Cardiac muscle cell (in vitro differentiated cells and primary cell): ENCODE results near the gene DOCK3. TPM values are rescaled to one million over a fixed set of nuclear protein-coding genes. Genes with fewer than 3 reads are reported as not detected.

Experiments used
- DNase-seq, 2 donors: peaks; one replicate each; pipeline versions ENCODE4 v3.0.0 to v3.0.0-alpha.2; 2010 to 2017; ENCODE audit warnings: low read depth in 1 of 2, low spot score in 1 of 2
- H3K27ac ChIP-seq: fragments of 200-600 bp; sonication (generic); 2 replicates; pipeline ENCODE4 v1.5.1; 2016
- H3K27me3 ChIP-seq: fragments of 200-600 bp; sonication (generic); 2 replicates; pipeline ENCODE4 v1.6.0; 2016; ENCODE audit warnings: control low read depth
- H3K36me3 ChIP-seq: fragments of 200-600 bp; sonication (generic); 2 replicates; pipeline ENCODE4 v1.5.1; 2016; ENCODE audit warnings: control low read depth
- H3K4me1 ChIP-seq: fragments of 200-600 bp; sonication (generic); 2 replicates; pipeline ENCODE4 v1.8.1; 2017; ENCODE audit warnings: low read depth, mild to moderate bottlenecking, mixed run types
- H3K4me3 ChIP-seq: fragments of 200-600 bp; sonication (generic); 2 replicates; pipeline ENCODE4 v1.5.1; 2016; ENCODE audit warnings: mild to moderate bottlenecking
- H3K9me3 ChIP-seq: fragments of 200-600 bp; sonication (generic); 2 replicates; pipeline ENCODE4 v1.5.1; 2017; ENCODE audit warnings: low read depth, mild to moderate bottlenecking, control low read depth
- CTCF ChIP-seq: IDR thresholded peaks from 2 replicates; pipeline ENCODE4 v1.5.1; 2012; ENCODE audit warnings: low read depth, mild to moderate bottlenecking, low read length
- polyA plus RNA-seq: library from polyadenylated mRNA; unstranded; fragments of >200 nt; fragmentation: Nextera tagmentation; extraction: Ambion mirVana; gene quantifications from 2 replicates; pipeline ENCODE4 v1.2.1, GENCODE V29; 2016
- total RNA-seq: library from RNA; depleted of rRNA; stranded (reverse); fragments of >200 nt; gene quantifications from 2 replicates; pipeline ENCODE4 v1.2.3, GENCODE V29; 2016

Gene DOCK3
- total and polyA plus RNA-seq, 2 experiments from 2014 or later, result 0.56 to 1.3 TPM

- no peaks in the 10 kb centered on the region for H3K9me3 ChIP-seq
- DNase-seq, result no peak
- H3K36me3 ChIP-seq, result no peaks in the 10 kb centered on the region
- no peak overlapping the region for H3K4me3 ChIP-seq
- H3K4me1 ChIP-seq, result no peaks in the 10 kb centered on the region
- H3K27ac ChIP-seq, result no peak overlapping the region
- no peak for TF ChIP-seq CTCF
- H3K27me3 ChIP-seq, result no peaks in the 10 kb centered on the region
These were observed 14.8 kb downstream of the DOCK3 start for GRCh38 chr3:50689558-50689957.

- H3K9me3 ChIP-seq, result no peaks in the 10 kb centered on the region
- no peaks in the 10 kb centered on the region for H3K36me3 ChIP-seq
- DNase-seq, result no peak
- H3K27ac ChIP-seq, result no peak overlapping the region
- no peak overlapping the region for H3K4me3 ChIP-seq
- no peak for TF ChIP-seq CTCF
- no peaks in the 10 kb centered on the region for H3K27me3 ChIP-seq
- H3K4me1 ChIP-seq, result no peaks in the 10 kb centered on the region
These were observed 20.3 kb downstream of the DOCK3 start for GRCh38 chr3:50695031-50695430.

GRCh38 chr3:50696276-50696675, 21.5 kb downstream of the DOCK3 start:
- Histone ChIP-seq H3K4me3 (no peak overlapping the region), H3K9me3 (no peaks in the 10 kb centered on the region), H3K27me3 (no peaks in the 10 kb centered on the region), H3K36me3 (no peaks in the 10 kb centered on the region), H3K27ac (no peak overlapping the region), H3K4me1 (no peaks in the 10 kb centered on the region)
- no peak for DNase-seq
- no peak for TF ChIP-seq CTCF

GRCh38 chr3:50698269-50698668, 23.5 kb downstream of the DOCK3 start:
- no peak for DNase-seq
- Histone ChIP-seq H3K4me3 (no peak overlapping the region), H3K36me3 (no peaks in the 10 kb centered on the region), H3K4me1 (no peaks in the 10 kb centered on the region), H3K27me3 (no peaks in the 10 kb centered on the region), H3K9me3 (no peaks in the 10 kb centered on the region), H3K27ac (no peak overlapping the region)
- TF ChIP-seq CTCF, result no peak

GRCh38 chr3:50708620-50709019, 33.9 kb downstream of the DOCK3 start:
- Histone ChIP-seq H3K9me3 (no peaks in the 10 kb centered on the region), H3K4me3 (no peak overlapping the region), H3K27ac (no peak overlapping the region), H3K4me1 (no peaks in the 10 kb centered on the region), H3K27me3 (no peaks in the 10 kb centered on the region), H3K36me3 (no peaks in the 10 kb centered on the region)
- no peak for DNase-seq
- no peak for TF ChIP-seq CTCF

- H3K4me3 ChIP-seq, result no peak overlapping the region
- no peaks in the 10 kb centered on the region for H3K4me1 ChIP-seq
- H3K27ac ChIP-seq, result no peak overlapping the region
- DNase-seq, result peak; percentile 0 to 19
- no peaks in the 10 kb centered on the region for H3K36me3 ChIP-seq
- no peak for TF ChIP-seq CTCF
- H3K27me3 ChIP-seq, result no peaks in the 10 kb centered on the region
- no peaks in the 10 kb centered on the region for H3K9me3 ChIP-seq
These were observed 40.2 kb downstream of the DOCK3 start for GRCh38 chr3:50714946-50715345.
